Measurements from ENCODE around the gene IL20RA. TPM values are rescaled to one million over a fixed set of nuclear protein-coding genes. Genes with fewer than 3 reads are reported as not detected.

Gene IL20RA
- total RNA-seq, 1 donor = 0.18 TPM

- no peak for DNase-seq (ENCODE audit: low read depth)
- no peak for TF ChIP-seq CTCF (IDR thresholded peaks at IDR 0.05; ENCODE audit: insufficient read depth, low read length)
- no peak overlapping the region for H3K4me3 ChIP-seq (ENCODE audit: low read depth, low read length)
Observed at GRCh38 chr6:136952714-136953260, 92.0 kb downstream of the IL20RA start.

GRCh38 chr6:136950436-136951126, 94.2 kb downstream of the IL20RA start:
- DNase-seq (ENCODE audit: low read depth) = no peak
- no peak overlapping the region for H3K4me3 ChIP-seq (ENCODE audit: low read depth, low read length)
- TF ChIP-seq CTCF (IDR thresholded peaks at IDR 0.05; ENCODE audit: insufficient read depth, low read length) = no peak

Small RNA genes lying within 50 kb of the gene (small RNA-seq; reads per million reads assigned to genes)
- not detected for gene RPL35AP3

Other genes with a start within 250 kb of the IL20RA start
- 5.0 and 10.6 TPM in 2 replicates for gene PEX7, start 222.4 kb downstream of the IL20RA start, total RNA-seq (ENCODE audit: low replicate concordance)
- not detected in 2 replicates for gene SLC35D3, start 122.7 kb downstream of the IL20RA start, total RNA-seq (ENCODE audit: low replicate concordance)
- gene IL22RA2, start 128.7 kb upstream of the IL20RA start, total RNA-seq (ENCODE audit: low replicate concordance) = not detected in 2 replicates
- gene IFNGR1, start 174.4 kb upstream of the IL20RA start, total RNA-seq (ENCODE audit: low replicate concordance) = 45.3 and 58.5 TPM in 2 replicates

Measured in fibroblast of the aortic adventitia (primary cell).